NCI-H1694 treated with DMSO at 0.1 percent for 48 hours (cell line): Measurements from ENCODE around the gene KIF25.

Source experiments
- DNase-seq: peaks from one replicate; lab custom pipeline; 2025; lab: John Stamatoyannopoulos, UW

KIF25 gene

GRCh38 chr6:168016721-168017525 lies 19.5 kb downstream of the KIF25 start:
- DNase-seq: no peak

- DNase-seq: no peak
Measured at GRCh38 chr6:168017629-168018028, 20.2 kb downstream of the KIF25 start.

GRCh38 chr6:168018664-168019063 lies 21.2 kb downstream of the KIF25 start:
- DNase-seq: no peak

GRCh38 chr6:168020242-168020641 lies 22.8 kb downstream of the KIF25 start:
- DNase-seq: no peak

GRCh38 chr6:168021581-168021980 lies 24.1 kb downstream of the KIF25 start:
- DNase-seq: no peak

GRCh38 chr6:168022488-168023321 lies 25.2 kb downstream of the KIF25 start:
- no peak for DNase-seq

GRCh38 chr6:168024951-168025510 lies 27.6 kb downstream of the KIF25 start:
- no peak for DNase-seq

- no peak for DNase-seq
Measured at GRCh38 chr6:168025831-168026710, 28.6 kb downstream of the KIF25 start.

GRCh38 chr6:168026925-168027324 lies 29.5 kb downstream of the KIF25 start:
- no peak for DNase-seq

- DNase-seq: no peak
Measured at GRCh38 chr6:168027521-168027920, 30.1 kb downstream of the KIF25 start.

- DNase-seq: no peak
Measured at GRCh38 chr6:168028181-168028580, 30.7 kb downstream of the KIF25 start.

- DNase-seq: no peak
Measured at GRCh38 chr6:168029459-168030217, 32.2 kb downstream of the KIF25 start.

- DNase-seq: no peak
Measured at GRCh38 chr6:168030218-168030746, 32.8 kb downstream of the KIF25 start.

GRCh38 chr6:168030908-168031307 lies 33.4 kb downstream of the KIF25 start:
- no peak for DNase-seq

GRCh38 chr6:168031411-168031971 lies 34.0 kb downstream of the KIF25 start:
- no peak for DNase-seq

- no peak for DNase-seq
Measured at GRCh38 chr6:168032005-168032760, 34.7 kb downstream of the KIF25 start.

GRCh38 chr6:168033791-168034190 lies 36.3 kb downstream of the KIF25 start:
- DNase-seq: no peak

GRCh38 chr6:168034537-168034936 lies 37.1 kb downstream of the KIF25 start:
- no peak for DNase-seq

- no peak for DNase-seq
Measured at GRCh38 chr6:168035098-168035660, 37.7 kb downstream of the KIF25 start.
